ENCODE results near the gene CD44.

CD44 gene

GRCh38 chr11:35177370-35177769 is 38.4 kb downstream of the CD44 start:
- DNase-seq (ENCODE audit: low read depth in 2 of 2) = no peak

GRCh38 chr11:35178067-35178805 is 39.3 kb downstream of the CD44 start:
- no peak for DNase-seq (ENCODE audit: low read depth in 2 of 2)

- no peak for DNase-seq (ENCODE audit: low read depth in 2 of 2)
These were observed 39.9 kb downstream of the CD44 start for GRCh38 chr11:35178873-35179272.

GRCh38 chr11:35179466-35180135 is 40.6 kb downstream of the CD44 start:
- no peak for DNase-seq (ENCODE audit: low read depth in 2 of 2)

- DNase-seq (ENCODE audit: low read depth in 2 of 2) = no peak
These were observed 41.6 kb downstream of the CD44 start for GRCh38 chr11:35180317-35181233.

- no peak for DNase-seq (ENCODE audit: low read depth in 2 of 2)
These were observed 43.5 kb downstream of the CD44 start for GRCh38 chr11:35182317-35182939.

- no peak for DNase-seq (ENCODE audit: low read depth in 2 of 2)
These were observed 44.5 kb downstream of the CD44 start for GRCh38 chr11:35183326-35183925.

- no peak for DNase-seq (ENCODE audit: low read depth in 2 of 2)
These were observed 46.7 kb downstream of the CD44 start for GRCh38 chr11:35185696-35186095.

GRCh38 chr11:35187996-35188395 is 49.0 kb downstream of the CD44 start:
- DNase-seq (ENCODE audit: low read depth in 2 of 2) = no peak

- no peak for DNase-seq (ENCODE audit: low read depth in 2 of 2)
These were observed 51.9 kb downstream of the CD44 start for GRCh38 chr11:35190804-35191348.

GRCh38 chr11:35192347-35192746 is 53.4 kb downstream of the CD44 start:
- no peak for DNase-seq (ENCODE audit: low read depth in 2 of 2)

GRCh38 chr11:35193767-35194166 is 54.8 kb downstream of the CD44 start:
- DNase-seq (ENCODE audit: low read depth in 2 of 2) = no peak

- DNase-seq (ENCODE audit: low read depth in 2 of 2) = no peak
These were observed 58.3 kb downstream of the CD44 start for GRCh38 chr11:35197292-35197691.

GRCh38 chr11:35200811-35201341 is 61.9 kb downstream of the CD44 start:
- DNase-seq (ENCODE audit: low read depth in 2 of 2) = no peak

GRCh38 chr11:35204614-35205013 is 65.6 kb downstream of the CD44 start:
- no peak for DNase-seq (ENCODE audit: low read depth in 2 of 2)

- no peak for DNase-seq (ENCODE audit: low read depth in 2 of 2)
These were observed 67.6 kb downstream of the CD44 start for GRCh38 chr11:35206616-35207015.

GRCh38 chr11:35207471-35208403 is 68.8 kb downstream of the CD44 start:
- no peak for DNase-seq (ENCODE audit: low read depth in 2 of 2)

GRCh38 chr11:35208795-35209194 is 69.8 kb downstream of the CD44 start:
- DNase-seq (ENCODE audit: low read depth in 2 of 2) = no peak

- DNase-seq (ENCODE audit: low read depth in 2 of 2) = no peak
These were observed 72.0 kb downstream of the CD44 start for GRCh38 chr11:35210876-35211546.
